HG03378 (cell line): Measurements from ENCODE around the gene HS3ST3A1.

Source experiments
- ATAC-seq: cut with Tn5 transposase; IDR thresholded peaks from one replicate; pipeline ENCODE4 v1.9.1; 2021; ENCODE audit warnings: mild to moderate bottlenecking, moderate library complexity; ENCODE audit not compliant: unreplicated experiment

Gene HS3ST3A1

GRCh38 chr17:13457783-13458182, 143.9 kb downstream of the HS3ST3A1 start:
- no peak for ATAC-seq
